HepG2 (cell line): ENCODE measurements around the gene SGF29.

Experiments
- MED1 ChIP-seq: sonication (generic); formaldehyde crosslinking; IDR thresholded peaks from 2 replicates; pipeline ENCODE4 v1.4.0; 2020; ENCODE audit warnings: missing genetic modification reagents
- MLLT10 ChIP-seq: sonication (generic); formaldehyde crosslinking; IDR thresholded peaks from 2 replicates; pipeline ENCODE4 v1.4.0; 2020; ENCODE audit warnings: missing genetic modification reagents
- SMC3 ChIP-seq: IDR thresholded peaks from 2 replicates; pipeline ENCODE4 v1.6.1; 2011; ENCODE audit warnings: low read length, improper control_type of control experiment
- TRIM24 ChIP-seq: sonication (generic); formaldehyde crosslinking; IDR thresholded peaks from 2 replicates; pipeline ENCODE4 v1.8.0; 2022; ENCODE audit warnings: mild to moderate bottlenecking, missing genetic modification reagents
- ZNF510 ChIP-seq: sonication (generic); formaldehyde crosslinking; IDR thresholded peaks from 2 replicates; pipeline ENCODE4 v1.4.0; 2020; ENCODE audit warnings: low read depth, mild to moderate bottlenecking, missing genetic modification reagents
- ZSCAN31 ChIP-seq: sonication (generic); formaldehyde crosslinking; IDR thresholded peaks from 2 replicates; pipeline ENCODE4 v1.5.0; 2020; ENCODE audit warnings: low read depth, mild to moderate bottlenecking, missing genetic modification reagents
- TF ChIP-seq, protein P1 (sequence below): sonication (generic); formaldehyde crosslinking; IDR thresholded peaks from 2 replicates; pipeline ENCODE4 v1.5.0; 2020; ENCODE audit warnings: mild to moderate bottlenecking, missing genetic modification reagents

DNA sequence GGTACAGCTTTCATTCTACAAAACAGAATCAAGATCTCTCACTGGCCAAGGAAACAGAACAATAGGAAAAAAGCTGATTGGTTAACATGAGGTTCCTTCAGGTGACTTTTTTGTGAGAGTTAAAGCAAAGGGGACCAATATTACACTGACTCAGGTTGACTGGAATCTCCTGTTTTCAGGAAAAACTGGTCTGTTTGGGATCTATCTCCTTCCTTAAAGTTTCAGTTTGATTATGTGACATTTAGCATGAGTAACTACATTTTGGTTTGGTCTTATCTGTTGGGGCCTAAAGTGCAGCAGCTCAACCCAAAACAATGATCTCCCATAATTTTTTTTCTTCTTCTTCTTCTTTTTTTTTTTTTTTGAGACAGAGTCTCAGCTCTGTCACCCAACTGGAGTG is 24.6 kb upstream of the SGF29 start:
- no peak for TF ChIP-seq MLLT10 (CRISPR knock-in tag)
- TF ChIP-seq ZNF510: no peak
- TF ChIP-seq SMC3: no peak
- no peak for TF ChIP-seq ZSCAN31 (CRISPR knock-in tag)
- no peak for TF ChIP-seq MED1 (CRISPR knock-in tag)
- TF ChIP-seq TRIM24 (CRISPR knock-in tag): no peak
- TF ChIP-seq, protein P1, sequence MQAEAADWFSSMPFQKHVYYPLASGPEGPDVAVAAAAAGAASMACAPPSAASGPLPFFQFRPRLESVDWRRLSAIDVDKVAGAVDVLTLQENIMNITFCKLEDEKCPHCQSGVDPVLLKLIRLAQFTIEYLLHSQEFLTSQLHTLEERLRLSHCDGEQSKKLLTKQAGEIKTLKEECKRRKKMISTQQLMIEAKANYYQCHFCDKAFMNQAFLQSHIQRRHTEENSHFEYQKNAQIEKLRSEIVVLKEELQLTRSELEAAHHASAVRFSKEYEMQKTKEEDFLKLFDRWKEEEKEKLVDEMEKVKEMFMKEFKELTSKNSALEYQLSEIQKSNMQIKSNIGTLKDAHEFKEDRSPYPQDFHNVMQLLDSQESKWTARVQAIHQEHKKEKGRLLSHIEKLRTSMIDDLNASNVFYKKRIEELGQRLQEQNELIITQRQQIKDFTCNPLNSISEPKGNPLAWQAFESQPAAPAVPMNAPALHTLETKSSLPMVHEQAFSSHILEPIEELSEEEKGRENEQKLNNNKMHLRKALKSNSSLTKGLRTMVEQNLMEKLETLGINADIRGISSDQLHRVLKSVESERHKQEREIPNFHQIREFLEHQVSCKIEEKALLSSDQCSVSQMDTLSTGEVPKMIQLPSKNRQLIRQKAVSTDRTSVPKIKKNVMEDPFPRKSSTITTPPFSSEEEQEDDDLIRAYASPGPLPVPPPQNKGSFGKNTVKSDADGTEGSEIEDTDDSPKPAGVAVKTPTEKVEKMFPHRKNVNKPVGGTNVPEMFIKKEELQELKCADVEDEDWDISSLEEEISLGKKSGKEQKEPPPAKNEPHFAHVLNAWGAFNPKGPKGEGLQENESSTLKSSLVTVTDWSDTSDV: no peak
